ENCODE data around the gene SCAF11.

DNA sequence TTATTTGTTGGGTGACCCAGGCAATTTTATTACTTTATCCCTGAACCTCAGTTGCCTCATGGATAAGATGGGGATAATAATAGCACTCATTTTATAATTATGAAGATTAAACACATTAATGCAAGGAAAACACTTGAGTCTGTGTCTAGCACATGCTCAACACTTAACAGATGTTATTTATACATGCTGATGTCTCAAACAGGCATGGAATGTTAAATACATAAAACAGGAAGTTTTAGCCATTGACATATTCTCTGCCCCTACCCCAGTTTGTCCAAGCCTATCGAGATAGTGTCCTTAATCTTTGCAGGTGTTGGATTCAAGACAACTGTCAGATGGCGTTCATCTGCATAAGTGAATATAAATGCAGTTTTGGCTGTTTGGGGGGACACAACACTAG lies 109.8 kb downstream of the SCAF11 start:
- TF ChIP-seq, protein P1, sequence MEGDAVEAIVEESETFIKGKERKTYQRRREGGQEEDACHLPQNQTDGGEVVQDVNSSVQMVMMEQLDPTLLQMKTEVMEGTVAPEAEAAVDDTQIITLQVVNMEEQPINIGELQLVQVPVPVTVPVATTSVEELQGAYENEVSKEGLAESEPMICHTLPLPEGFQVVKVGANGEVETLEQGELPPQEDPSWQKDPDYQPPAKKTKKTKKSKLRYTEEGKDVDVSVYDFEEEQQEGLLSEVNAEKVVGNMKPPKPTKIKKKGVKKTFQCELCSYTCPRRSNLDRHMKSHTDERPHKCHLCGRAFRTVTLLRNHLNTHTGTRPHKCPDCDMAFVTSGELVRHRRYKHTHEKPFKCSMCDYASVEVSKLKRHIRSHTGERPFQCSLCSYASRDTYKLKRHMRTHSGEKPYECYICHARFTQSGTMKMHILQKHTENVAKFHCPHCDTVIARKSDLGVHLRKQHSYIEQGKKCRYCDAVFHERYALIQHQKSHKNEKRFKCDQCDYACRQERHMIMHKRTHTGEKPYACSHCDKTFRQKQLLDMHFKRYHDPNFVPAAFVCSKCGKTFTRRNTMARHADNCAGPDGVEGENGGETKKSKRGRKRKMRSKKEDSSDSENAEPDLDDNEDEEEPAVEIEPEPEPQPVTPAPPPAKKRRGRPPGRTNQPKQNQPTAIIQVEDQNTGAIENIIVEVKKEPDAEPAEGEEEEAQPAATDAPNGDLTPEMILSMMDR (conservative IDR thresholded peaks at IDR 0.05) = no peak
- no peak for TF ChIP-seq ZFX (IDR thresholded peaks at IDR 0.05)
